OCI-M2 (cell line): ENCODE measurements around the gene FZR1.
"Not testable (repeated sequence)": the region's sequence is repeated elsewhere in the genome, so short reads cannot be mapped to it uniquely, and the experiment has no call there.

Experiments
- DNase-seq: peaks from one replicate; lab custom pipeline; 2025; ENCODE audit not compliant: unreplicated experiment; lab: John Stamatoyannopoulos, UW

FZR1 gene

DNA sequence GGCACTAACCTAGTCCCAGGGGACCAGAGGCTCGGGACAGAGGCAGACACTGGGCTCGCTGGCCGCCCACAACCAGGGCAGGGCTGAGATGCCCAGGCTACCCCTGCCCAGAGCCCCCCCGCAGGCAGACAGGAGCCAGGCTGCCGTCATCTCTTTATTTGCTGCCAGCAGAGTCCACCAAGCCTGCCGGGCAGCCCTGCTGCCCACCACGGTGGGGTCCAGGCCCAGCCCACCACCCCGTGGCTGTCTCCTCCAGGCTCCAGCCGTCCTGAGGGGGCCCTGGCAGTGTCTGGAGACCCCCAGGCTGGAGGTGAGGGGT, 37.9 kb downstream of the FZR1 start:
- no peak for DNase-seq

DNA sequence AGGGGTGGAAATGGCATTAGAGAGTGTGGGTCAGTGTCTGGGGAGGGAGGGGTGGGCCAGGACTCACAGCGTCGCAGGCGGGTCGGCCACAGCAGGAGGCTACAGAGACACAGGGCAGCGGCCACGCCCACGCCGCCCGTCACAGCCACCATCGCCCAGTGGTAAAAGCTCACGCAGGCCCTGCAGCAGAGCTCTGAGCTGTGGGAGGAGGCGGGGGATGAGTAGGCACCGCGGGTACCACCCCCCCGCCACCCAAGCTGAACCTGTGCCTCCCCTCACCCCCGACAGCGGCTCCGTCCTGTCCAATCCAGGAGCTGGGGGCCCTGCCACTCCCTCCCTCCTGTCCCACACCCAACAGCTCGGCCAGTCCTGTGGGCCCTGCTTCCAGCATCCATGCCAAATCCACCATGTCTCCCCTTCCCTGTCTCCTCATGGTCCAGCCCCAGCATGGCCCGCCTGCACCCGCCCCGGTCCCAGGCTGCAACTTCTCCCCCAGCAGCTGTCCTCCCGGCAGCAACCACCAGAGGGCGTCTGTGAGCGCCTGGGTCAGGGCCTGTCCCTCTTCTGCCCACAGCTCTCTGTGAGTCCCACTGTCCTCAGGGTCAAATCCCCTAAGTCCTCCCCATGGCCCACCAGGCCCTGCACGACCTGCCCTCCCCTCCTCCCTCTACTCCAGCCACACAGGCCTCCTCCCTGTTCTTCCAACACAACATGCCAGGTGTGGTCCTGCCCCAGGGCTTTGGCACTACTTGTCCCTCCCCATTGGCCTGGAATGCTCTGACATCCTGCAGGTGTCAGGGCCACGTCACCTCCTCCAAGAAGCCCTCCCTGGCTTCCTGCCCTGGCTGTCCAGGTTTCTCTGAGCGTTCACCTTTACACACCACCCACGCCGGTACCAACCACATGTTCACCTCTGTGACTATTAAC, 38.9 kb downstream of the FZR1 start:
- DNase-seq: no peak

- no peak for DNase-seq
These were observed 39.5 kb downstream of the FZR1 start for GRCh38 chr19:3545669-3546034.

- DNase-seq: no peak
These were observed 40.0 kb downstream of the FZR1 start for GRCh38 chr19:3546119-3546518.

DNA sequence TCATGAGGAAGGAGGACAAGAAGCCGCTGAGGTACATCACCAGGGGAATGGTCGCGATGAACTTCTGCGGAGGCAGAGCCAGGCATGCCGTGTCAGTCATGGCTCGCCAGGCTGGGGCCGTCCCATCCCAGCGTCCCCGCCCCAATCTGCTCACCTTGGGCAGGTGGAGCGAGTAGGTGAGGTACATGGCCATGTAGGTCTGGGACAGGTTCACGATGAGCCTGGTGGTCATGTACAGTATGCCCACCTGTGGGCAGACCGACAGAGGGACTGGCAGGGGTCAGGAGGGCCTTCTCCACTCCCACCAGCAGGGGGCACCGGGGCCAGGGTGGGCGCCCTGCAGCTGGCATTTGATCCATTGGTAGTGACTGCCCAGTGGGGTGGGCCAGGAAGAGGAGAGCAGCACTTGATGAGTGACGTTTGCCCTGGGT, 41.2 kb downstream of the FZR1 start:
- no peak for DNase-seq

DNA sequence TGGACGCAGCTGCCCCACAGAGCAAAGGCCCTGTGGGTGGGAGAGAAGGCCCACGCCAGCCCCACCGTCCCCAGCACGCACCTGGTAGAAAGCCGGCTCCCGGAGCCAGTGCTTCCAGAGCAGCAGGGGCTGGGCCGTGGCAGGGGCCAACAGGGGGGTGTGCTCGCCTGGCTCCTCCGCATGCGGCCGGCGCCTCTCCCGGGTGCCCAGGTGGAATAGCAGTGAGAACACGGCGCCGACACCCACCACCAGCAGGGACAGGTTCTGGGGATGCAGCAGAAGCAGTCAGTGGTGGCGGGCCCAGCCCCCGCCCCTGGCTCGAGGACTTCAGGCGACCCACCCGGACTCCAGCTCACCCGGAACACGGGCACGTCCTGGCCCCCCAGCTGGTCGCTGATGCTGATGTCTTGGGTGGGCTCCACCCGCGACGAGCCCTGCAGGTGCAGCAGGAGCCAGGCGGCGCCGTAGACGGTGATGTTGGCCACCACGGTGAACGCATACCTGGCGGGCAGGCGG, 41.7 kb downstream of the FZR1 start:
- DNase-seq: no peak

DNA sequence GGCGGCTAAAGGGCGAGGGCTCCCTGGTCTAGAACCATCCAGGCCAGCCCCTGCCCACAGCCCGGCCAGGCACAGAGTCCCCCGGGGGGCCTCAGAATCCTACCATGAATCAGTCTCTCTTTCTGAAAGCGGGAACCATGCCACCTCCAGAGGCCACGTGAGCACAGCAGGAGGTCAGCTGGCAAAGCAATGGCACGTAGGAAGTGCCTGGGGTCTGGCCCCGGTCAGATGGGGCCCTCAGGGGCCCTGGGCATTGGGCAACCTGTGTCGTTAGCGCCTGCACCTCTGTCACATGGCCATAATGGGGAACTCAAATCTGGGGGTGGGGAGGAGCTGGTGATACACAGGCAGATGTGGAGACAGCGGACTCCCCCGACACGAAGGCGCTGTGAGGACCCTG, 42.5 kb downstream of the FZR1 start:
- no peak for DNase-seq

- no peak for DNase-seq
These were observed 43.7 kb downstream of the FZR1 start for GRCh38 chr19:3549816-3550215.

DNA sequence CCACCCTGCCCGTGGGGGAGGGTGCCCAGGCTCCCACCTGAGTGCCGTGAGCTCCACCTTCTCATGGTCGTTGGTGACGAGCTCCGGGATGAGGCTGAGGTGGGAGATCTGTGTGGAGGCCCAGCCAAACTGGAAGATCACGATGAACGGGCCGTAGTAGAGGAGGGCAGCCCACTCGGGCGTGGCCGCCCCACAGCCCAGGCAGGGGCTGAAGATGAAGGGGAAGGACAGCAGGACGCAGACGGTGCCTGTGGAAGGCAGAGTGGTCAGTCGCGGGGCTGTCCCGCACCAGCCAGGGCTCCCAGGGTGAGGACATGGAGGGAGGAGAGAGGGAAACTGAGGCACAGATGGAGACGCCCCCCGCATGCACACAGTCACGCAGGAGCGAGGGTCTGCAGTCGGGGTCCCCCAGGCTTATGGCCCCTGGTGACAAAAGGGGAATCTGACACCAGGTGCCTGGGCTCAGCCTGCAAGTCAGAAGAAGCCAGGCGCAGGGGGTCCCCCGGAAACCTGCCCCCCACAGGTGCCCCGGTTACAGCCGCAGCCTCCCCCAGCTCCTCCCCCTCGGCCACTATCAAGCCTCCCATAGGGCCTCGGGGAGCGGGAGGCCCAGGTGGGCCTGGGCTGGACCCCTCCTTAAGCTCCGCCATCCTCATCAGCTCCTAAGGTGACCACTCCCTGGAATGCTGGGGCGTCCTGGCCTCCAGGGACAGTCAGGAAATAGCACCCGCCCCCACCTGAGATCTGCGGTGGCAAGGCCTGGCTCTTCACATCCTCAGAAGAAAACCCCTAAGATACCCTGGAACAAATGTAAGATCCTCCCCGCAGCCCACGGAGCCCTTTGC, 45.1 kb downstream of the FZR1 start:
- no peak for DNase-seq

GRCh38 chr19:3551792-3552095, 45.6 kb downstream of the FZR1 start:
- no peak for DNase-seq

GRCh38 chr19:3554254-3555083, 48.4 kb downstream of the FZR1 start:
- no peak for DNase-seq

DNA sequence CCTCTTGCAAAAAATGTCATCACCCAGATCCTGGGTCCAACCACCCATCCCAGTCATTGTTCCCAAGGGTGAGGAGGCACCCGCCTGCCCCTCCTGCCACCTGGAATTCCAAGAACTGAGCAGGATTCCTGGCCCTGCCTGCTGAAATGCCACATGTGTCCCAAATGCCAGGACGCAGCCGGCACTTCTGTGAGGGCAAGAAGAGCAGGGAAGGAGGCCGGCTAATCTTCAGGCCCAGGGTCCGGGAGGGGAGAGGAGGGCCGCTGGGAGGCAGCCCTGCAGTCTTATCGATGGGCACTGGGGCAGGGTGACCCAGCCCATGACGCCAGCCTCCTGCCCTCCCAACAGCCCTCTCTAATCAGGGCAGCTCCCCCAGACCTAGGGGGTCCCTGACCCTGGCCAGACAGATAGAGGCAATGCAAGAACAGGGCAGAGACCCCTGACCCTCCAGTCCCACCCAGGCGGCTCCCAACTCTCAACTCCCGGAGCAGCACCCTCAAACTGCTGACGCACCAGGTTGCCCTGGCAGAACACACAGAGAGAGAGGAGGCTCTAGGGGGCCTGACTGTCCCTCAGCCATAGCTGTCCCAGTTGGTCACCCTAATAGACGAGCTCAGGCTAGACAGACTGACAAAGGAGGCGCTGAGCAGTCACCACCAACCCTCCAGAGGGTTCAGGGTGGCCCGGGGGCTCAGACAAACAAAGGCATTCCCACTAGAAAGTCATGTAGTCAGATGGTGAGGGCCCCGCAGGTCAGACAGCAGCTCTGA, 49.7 kb downstream of the FZR1 start:
- DNase-seq: no peak

GRCh38 chr19:3556423-3556977, 50.4 kb downstream of the FZR1 start:
- DNase-seq: no peak

DNA sequence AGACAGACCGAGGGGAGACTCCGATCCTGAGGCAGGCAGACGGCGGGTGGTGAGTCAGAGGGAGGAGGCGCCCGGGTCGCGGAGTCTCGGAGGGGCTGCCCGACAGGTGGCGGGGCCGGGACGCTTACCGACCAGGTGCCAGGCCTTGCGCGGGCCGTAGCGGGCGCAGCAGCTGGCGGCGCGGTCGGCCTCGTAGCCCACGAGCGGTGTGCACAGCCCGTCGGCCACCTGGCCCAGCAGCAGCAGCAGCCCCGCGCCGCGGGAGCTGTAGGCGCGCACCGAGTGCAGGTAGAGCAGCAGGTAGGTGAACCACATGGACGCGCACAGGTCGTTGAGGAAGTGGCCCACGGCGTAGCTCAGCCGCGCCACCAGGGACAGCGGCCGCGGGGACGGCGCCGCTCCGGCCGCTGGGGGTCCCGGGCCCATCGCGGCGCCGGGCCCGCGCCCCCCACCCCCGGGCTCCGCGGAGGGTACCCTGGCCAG, 50.9 kb downstream of the FZR1 start:
- DNase-seq: no peak

GRCh38 chr19:3557461-3558248, 51.5 kb downstream of the FZR1 start, which contains the start of gene MFSD12:
Gene MFSD12 (minus strand): TSS chr19:3557586. CDS start chr19:3557403, 183 bp downstream.
- peak; percentile 51 for DNase-seq

GRCh38 chr19:3563709-3564524, 57.8 kb downstream of the FZR1 start:
- DNase-seq: no peak

DNA sequence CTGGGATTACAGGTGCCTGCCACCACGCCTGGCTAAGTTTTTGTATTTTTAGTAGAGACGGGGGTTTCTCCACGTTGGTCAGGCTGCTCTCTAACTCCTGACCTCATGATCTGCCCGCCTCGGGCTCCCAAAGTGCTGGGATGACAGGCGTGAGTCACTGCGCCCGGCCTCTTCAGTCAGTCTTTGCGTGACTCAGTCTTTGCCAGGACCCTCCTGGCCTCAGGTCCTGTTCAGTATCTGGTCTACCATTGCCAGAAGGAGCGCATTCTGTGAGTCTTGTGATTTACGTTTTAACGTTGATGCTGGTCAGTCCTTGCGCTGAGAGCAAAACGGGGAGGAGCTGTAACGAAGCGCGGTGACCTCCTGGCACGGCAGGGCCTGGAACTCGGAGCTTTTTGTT, 59.0 kb downstream of the FZR1 start:
- no peak for DNase-seq

- DNase-seq: not testable (repeated sequence)
These were observed 63.9 kb downstream of the FZR1 start for GRCh38 chr19:3570042-3570441.
